Measurements from ENCODE around the gene PBX1. TPM values are rescaled to one million over a fixed set of nuclear protein-coding genes. Genes with fewer than 3 reads are reported as not detected.
"Not testable (repeated sequence)": the region's sequence is repeated elsewhere in the genome, so short reads cannot be mapped to it uniquely, and the experiment has no call there.

PBX1 gene
- total and polyA plus RNA-seq, 2 experiments from 2014 or later, result 14.8 to 61.6 TPM

DNA sequence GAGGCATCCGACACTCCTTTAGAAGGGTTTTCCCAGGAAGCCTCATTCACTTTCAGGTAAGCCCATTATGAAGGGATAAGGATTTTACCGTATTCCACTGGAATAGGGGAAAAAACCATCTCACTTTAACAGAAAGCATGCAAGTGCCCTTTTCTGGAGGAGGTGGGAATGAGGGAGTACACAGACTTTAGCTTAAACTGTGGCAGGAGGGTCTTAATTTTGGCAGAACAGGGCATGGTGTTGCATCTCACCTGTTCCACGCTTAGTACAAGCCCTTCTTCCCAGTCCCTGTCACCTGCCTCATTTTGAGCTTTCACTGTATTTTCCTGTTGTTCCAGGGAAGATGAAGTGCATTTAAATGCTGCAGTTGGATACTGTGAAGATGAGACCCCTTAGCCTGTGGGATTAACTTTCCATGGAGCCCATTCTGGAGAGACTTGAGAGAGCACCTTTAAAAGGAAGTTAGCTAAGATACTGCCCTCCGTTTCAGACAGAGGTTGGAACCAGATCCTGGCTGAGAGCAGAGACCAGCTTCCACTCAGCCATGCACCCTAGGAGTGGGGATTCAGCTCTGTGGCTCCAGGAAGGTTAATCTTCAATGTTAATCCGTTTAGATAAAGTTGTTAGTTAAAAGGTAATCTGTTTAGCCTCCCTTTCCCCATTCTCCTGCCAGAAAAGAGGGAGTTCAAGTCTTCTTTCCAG, 42.6 kb downstream of the PBX1 start:
- TF ChIP-seq EZH2 (IDR thresholded peaks at IDR 0.05; ENCODE audit: borderline replicate concordance) (no peak), EZH2phosphoT487 (IDR thresholded peaks at IDR 0.05; ENCODE audit: low read depth, severe bottlenecking, unreplicated experiment) (no peak)
- TF ChIP-seq, protein P1, sequence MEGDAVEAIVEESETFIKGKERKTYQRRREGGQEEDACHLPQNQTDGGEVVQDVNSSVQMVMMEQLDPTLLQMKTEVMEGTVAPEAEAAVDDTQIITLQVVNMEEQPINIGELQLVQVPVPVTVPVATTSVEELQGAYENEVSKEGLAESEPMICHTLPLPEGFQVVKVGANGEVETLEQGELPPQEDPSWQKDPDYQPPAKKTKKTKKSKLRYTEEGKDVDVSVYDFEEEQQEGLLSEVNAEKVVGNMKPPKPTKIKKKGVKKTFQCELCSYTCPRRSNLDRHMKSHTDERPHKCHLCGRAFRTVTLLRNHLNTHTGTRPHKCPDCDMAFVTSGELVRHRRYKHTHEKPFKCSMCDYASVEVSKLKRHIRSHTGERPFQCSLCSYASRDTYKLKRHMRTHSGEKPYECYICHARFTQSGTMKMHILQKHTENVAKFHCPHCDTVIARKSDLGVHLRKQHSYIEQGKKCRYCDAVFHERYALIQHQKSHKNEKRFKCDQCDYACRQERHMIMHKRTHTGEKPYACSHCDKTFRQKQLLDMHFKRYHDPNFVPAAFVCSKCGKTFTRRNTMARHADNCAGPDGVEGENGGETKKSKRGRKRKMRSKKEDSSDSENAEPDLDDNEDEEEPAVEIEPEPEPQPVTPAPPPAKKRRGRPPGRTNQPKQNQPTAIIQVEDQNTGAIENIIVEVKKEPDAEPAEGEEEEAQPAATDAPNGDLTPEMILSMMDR (IDR thresholded peaks at IDR 0.05; ENCODE audit: poor library complexity), result no peak
- Histone ChIP-seq H3K27me3 (no peaks in the 10 kb centered on the region), H3K36me3 (replicated peaks; ENCODE audit: insufficient read depth, low read depth) (no peaks in the 10 kb centered on the region), H3K79me2 (peaks cover 65% of the 10 kb centered on the region), H3K4me1 (ENCODE audit: insufficient read depth) (peaks cover 52% of the 10 kb centered on the region), H2AFZ (no peak overlapping the region), H3K4me3 (no peak overlapping the region), H4K20me1 (ENCODE audit: insufficient read depth, poor library complexity, severe bottlenecking) (no peaks in the 10 kb centered on the region), H3K4me2 (peak overlapping the region; percentile 74), H3K9me2 (replicated peaks; ENCODE audit: insufficient read depth) (no peaks in the 10 kb centered on the region), H3K27ac (peak overlapping the region; percentile 92), H3K9me3 (ENCODE audit: low read depth) (no peaks in the 10 kb centered on the region)
- no peak for DNase-seq (ENCODE audit: low spot score)
- 45% methylated on average over 5 of the region's 5 CpGs for WGBS (ENCODE audit: low lambda C conversion rate, missing lambda C conversion rate)

DNA sequence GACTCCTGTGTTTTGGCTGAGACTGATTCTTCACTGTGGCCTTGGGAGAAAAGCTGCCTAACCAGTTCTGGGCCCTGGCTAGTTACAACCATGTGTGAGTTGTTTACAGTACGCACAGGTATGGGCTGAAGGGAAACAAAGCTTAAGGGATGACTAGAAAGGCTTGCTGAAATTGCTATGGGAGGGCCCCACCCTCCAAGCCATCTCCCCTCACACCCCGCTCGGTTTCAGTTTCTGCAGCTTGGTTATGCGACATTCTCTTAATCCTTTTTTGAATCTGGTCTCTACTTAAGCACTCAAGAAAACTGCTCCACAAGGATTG, 43.1 kb downstream of the PBX1 start:
- Histone ChIP-seq H4K20me1 (ENCODE audit: insufficient read depth, poor library complexity, severe bottlenecking) (no peaks in the 10 kb centered on the region), H3K4me2 (peak overlapping the region; percentile 74), H3K9me2 (replicated peaks; ENCODE audit: insufficient read depth) (no peaks in the 10 kb centered on the region), H3K4me3 (no peak overlapping the region), H3K9me3 (ENCODE audit: low read depth) (no peaks in the 10 kb centered on the region), H3K36me3 (replicated peaks; ENCODE audit: insufficient read depth, low read depth) (no peaks in the 10 kb centered on the region), H3K79me2 (peaks cover 65% of the 10 kb centered on the region), H3K27ac (peak overlapping the region; percentile 92), H3K4me1 (ENCODE audit: insufficient read depth) (peaks cover 52% of the 10 kb centered on the region), H2AFZ (no peak overlapping the region), H3K27me3 (no peaks in the 10 kb centered on the region)
- WGBS (ENCODE audit: low lambda C conversion rate, missing lambda C conversion rate), result 16% methylated on average over 4 of the region's 4 CpGs
- peak; percentile 78 for DNase-seq (ENCODE audit: low spot score)
- no peak for TF ChIP-seq EZH2 (IDR thresholded peaks at IDR 0.05; ENCODE audit: borderline replicate concordance)
- no peak for TF ChIP-seq EZH2phosphoT487 (IDR thresholded peaks at IDR 0.05; ENCODE audit: low read depth, severe bottlenecking, unreplicated experiment)
- TF ChIP-seq, protein P1 (IDR thresholded peaks at IDR 0.05; ENCODE audit: poor library complexity), result no peak

DNA sequence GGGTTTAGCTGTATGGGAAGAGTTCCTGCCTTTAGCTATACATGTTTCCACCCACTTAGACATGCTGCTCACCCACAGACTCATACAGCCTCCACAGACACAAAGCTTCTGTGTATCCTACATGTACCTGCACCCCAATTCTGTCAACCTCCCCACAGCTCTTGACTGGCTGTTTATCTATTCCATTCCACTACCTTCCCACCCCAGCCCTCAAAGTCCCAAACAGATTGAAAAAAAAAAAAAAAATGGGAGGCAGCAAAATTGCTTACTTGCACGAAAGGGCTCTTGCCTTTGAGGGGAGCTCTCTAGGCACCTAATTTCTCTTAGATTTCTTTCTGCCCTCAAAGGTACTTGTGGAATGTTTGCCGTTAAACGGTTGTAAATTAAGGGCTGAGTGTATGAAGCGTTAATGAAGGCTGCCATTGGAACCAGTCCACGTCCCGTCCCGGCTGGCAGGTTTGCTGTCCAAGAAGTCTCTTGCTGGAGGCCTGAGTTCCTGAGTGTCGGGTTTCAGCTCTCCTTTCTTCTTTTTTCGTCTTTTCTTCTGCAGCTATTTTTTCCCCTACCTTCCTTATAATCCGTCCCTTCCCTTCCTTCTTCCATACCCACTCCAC, 43.6 kb downstream of the PBX1 start:
- no peak for TF ChIP-seq EZH2phosphoT487 (IDR thresholded peaks at IDR 0.05; ENCODE audit: low read depth, severe bottlenecking, unreplicated experiment)
- TF ChIP-seq EZH2 (IDR thresholded peaks at IDR 0.05; ENCODE audit: borderline replicate concordance), result no peak
- TF ChIP-seq, protein P1 (IDR thresholded peaks at IDR 0.05; ENCODE audit: poor library complexity), result peak; percentile 18
- no peaks in the 10 kb centered on the region for H3K9me2 ChIP-seq (replicated peaks; ENCODE audit: insufficient read depth)
- peak overlapping the region; percentile 74 for H3K4me2 ChIP-seq
- H3K79me2 ChIP-seq, result peaks cover 65% of the 10 kb centered on the region
- no peak overlapping the region for H2AFZ ChIP-seq
- H3K4me3 ChIP-seq, result no peak overlapping the region
- peak overlapping the region; percentile 92 for H3K27ac ChIP-seq
- H3K27me3 ChIP-seq, result no peaks in the 10 kb centered on the region
- no peaks in the 10 kb centered on the region for H3K9me3 ChIP-seq (ENCODE audit: low read depth)
- peaks cover 52% of the 10 kb centered on the region for H3K4me1 ChIP-seq (ENCODE audit: insufficient read depth)
- H4K20me1 ChIP-seq (ENCODE audit: insufficient read depth, poor library complexity, severe bottlenecking), result no peaks in the 10 kb centered on the region
- WGBS (ENCODE audit: low lambda C conversion rate, missing lambda C conversion rate), result 7% methylated on average over 10 of the region's 10 CpGs
- no peaks in the 10 kb centered on the region for H3K36me3 ChIP-seq (replicated peaks; ENCODE audit: insufficient read depth, low read depth)
- peak; percentile 66 for DNase-seq (ENCODE audit: low spot score)

DNA sequence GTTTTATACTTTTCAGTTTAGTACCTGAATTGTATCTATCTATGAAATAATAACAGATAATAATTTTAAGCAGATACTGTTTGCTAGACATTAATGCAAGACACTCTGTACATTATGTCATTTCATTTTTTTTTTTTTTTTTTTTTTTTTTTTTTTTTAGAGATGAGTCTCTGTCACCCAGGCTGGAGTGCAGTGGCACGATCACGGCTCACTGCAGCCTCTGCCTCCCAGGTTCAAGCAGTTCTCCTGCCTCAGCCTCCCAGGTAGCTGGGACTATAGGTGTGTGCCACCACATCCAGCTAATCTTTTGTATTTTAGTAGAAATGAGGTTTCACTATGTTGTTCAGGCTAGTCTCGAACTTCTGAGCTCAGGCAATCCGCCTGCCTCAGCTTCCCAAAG, 44.8 kb downstream of the PBX1 start:
- H3K9me2 ChIP-seq (replicated peaks; ENCODE audit: insufficient read depth); H4K20me1 ChIP-seq (ENCODE audit: insufficient read depth, poor library complexity, severe bottlenecking); H3K9me3 ChIP-seq (ENCODE audit: low read depth); DNase-seq (ENCODE audit: low spot score); H2AFZ ChIP-seq; H3K4me2 ChIP-seq; H3K4me3 ChIP-seq; H3K36me3 ChIP-seq (replicated peaks; ENCODE audit: insufficient read depth, low read depth); H3K27me3 ChIP-seq: not testable (repeated sequence)
- H3K27ac ChIP-seq, result peak overlapping the region; percentile 92
- H3K4me1 ChIP-seq (ENCODE audit: insufficient read depth), result peaks cover 54% of the 10 kb centered on the region
- peaks cover 65% of the 10 kb centered on the region for H3K79me2 ChIP-seq
- 97% methylated on average over 4 of the region's 4 CpGs for WGBS (ENCODE audit: low lambda C conversion rate, missing lambda C conversion rate)
